Activated CD8-positive, alpha-beta T cell treated with anti-CD3 and anti-CD28 coated beads, Interleukin-2, amount 10 ng/mL, durations not matched to agents 7 days and 5 days (primary cell): Measurements from ENCODE around the gene OBP2B. TPM values are rescaled to one million over a fixed set of nuclear protein-coding genes. Genes with fewer than 3 reads are reported as not detected.
"Not testable (repeated sequence)": the region's sequence is repeated elsewhere in the genome, so short reads cannot be mapped to it uniquely, and the experiment has no call there.

Experiments
- ATAC-seq: fragments of 150-1000 bp; cut with Tn5 transposase; one replicate; pipeline ENCODE4 v1.10.0; 2021; ENCODE audit warnings: moderate library complexity
- CTCF ChIA-PET: fragments of 350-600 bp; sonication (Branson Sonifier 250); formaldehyde crosslinking; loops from one replicate; lab custom pipeline; 2021; ENCODE audit warnings: antibody characterized with exemption; lab: Charles Lee
- POLR2A ChIA-PET: fragments of 350-600 bp; sonication (Branson Sonifier 250); formaldehyde crosslinking; loops from one replicate; lab custom pipeline; 2021; ENCODE audit warnings: antibody characterized with exemption; lab: Charles Lee
- DNase-seq: peaks from one replicate; pipeline ENCODE4 v3.0.0-alpha.2; 2020
- H3K27ac Mint-ChIP-seq: one replicate; pipeline ENCODE4 v1.8.0; 2021; ENCODE audit warnings: mild to moderate bottlenecking, mixed read lengths
- H3K27me3 Mint-ChIP-seq: one replicate; pipeline ENCODE4 v1.8.0; 2021; ENCODE audit warnings: low read depth, mixed read lengths
- H3K36me3 Mint-ChIP-seq: one replicate; pipeline ENCODE4 v1.8.0; 2021; ENCODE audit warnings: low read depth, mixed read lengths
- H3K4me1 Mint-ChIP-seq: one replicate; pipeline ENCODE4 v1.8.0; 2021; ENCODE audit warnings: low read depth, mixed read lengths
- H3K4me3 Mint-ChIP-seq: one replicate; pipeline ENCODE4 v1.8.0; 2021; ENCODE audit warnings: mild to moderate bottlenecking, mixed read lengths
- H3K9me3 Mint-ChIP-seq: one replicate; pipeline ENCODE4 v1.8.0; 2022; ENCODE audit warnings: mixed read lengths; ENCODE audit not compliant: insufficient read depth
- total RNA-seq, 2 experiments: library from RNA; stranded (reverse); gene quantifications; one replicate each; pipeline ENCODE4 v1.2.3, GENCODE V29; 2021

Gene OBP2B
- total RNA-seq, 2 experiments from 2014 or later: not detected

DNA sequence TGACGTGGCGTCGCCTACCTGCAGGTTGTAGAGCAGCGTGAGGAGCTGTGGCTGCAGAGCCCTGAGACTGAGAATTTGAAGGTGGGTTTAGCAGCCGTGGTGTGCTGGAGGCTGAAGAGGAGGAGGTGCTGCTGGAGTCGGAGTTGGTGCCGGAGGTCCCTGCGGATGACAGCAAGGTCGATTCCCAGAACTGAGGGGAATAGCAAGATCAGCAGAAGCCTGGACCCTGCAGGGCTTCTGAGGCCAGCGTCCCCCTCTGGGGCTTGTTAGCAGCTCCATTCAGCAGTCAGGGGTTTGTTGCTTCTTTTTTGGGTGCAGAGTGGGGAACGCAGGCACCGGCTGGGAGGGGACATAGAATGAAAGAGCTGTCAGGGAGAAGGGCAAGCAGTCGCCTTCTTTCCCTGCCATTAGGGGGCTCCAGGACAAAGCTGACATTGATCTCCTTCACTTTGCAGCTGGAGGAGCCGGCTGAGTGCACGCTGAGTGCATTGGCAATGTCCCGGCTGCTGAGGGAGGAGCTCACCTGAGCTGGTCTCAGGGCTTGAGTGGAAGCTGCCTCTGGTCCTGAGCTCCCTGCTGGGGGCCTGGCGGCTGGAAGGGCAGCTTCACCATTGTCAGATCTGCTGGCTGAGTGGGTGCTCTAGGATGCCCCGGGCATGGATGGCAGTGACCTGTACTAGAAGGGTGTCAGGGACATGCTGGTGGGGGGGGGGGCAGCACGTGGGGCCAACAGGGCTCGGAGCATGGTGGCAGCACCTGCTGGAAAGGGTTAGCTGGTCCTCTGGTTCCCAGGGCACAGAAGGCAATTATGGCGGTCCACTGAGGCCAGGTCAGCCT is 20.8 kb downstream of the OBP2B start:
- Mint-ChIP-seq H3K4me3 (no peak overlapping the region), H3K4me1 (peaks cover 17% of the 10 kb centered on the region), H3K9me3 (no peaks in the 10 kb centered on the region), H3K36me3 (no peaks in the 10 kb centered on the region), H3K27ac (no peak overlapping the region), H3K27me3 (peaks cover 28% of the 10 kb centered on the region)
- ChIA-PET CTCF (interaction anchor here (0.7 to 5.1 kb wide), 7 partner anchors 12 to 299 kb away, joined by 3 to 54 read pairs (median 9); no protein-coding TSS in a partner anchor), POLR2A (interaction anchor here (0.6 to 1.3 kb wide), 2 partner anchors 71 to 183 kb away, joined by 3 to 4 read pairs; no protein-coding TSS in a partner anchor)
- ATAC-seq: no peak
- DNase-seq: no peak

- POLR2A ChIA-PET: interaction anchor here (1.3 kb wide), 1 partner anchor 184 kb away, joined by 3 read pairs; no protein-coding TSS in a partner anchor
- no peak overlapping the region for H3K27ac Mint-ChIP-seq
- peaks cover 17% of the 10 kb centered on the region for H3K4me1 Mint-ChIP-seq
Observed at GRCh38 chr9:133187561-133188005, 21.5 kb downstream of the OBP2B start.

DNA sequence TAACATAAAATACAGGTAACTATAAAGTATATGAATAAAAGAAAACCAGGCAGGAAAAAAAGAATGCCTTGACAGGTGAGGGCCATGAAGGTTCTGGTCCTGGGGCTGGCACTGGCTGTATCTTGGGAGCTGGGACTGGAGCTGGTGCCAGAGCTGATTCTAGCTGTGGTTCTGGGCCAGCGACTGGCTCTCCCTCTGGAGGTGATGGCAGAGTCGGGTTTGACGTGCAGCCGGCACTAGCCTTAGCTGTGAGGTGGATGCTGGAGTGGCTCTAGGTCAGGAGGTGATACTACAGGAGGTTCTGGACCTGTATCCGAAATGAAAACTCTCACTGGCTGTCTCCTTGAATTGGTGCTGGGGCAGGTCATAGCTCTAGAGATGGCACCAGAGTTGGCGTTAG is 22.3 kb downstream of the OBP2B start:
- no peak for DNase-seq
- no peak overlapping the region for H3K4me3 Mint-ChIP-seq
- no peak overlapping the region for H3K27ac Mint-ChIP-seq
- CTCF ChIA-PET: interaction anchor here (0.6 to 5.1 kb wide), 24 partner anchors 10 to 301 kb away, joined by 3 to 54 read pairs (median 8); partner anchors contain the start of genes MED22, REXO4, RPL7A and SURF1
- H3K4me1 Mint-ChIP-seq: peaks cover 17% of the 10 kb centered on the region
- no peaks in the 10 kb centered on the region for H3K36me3 Mint-ChIP-seq
- H3K27me3 Mint-ChIP-seq: peaks cover 37% of the 10 kb centered on the region
- no peaks in the 10 kb centered on the region for H3K9me3 Mint-ChIP-seq
- POLR2A ChIA-PET: interaction anchor here (0.6 to 0.8 kb wide), 3 partner anchors 37 to 1365 kb away, joined by 3 read pairs; partner anchors contain the start of genes MED22 and RPL7A
- ATAC-seq: no peak

More at GRCh38 chr9:133187561-133188005, 21.5 kb downstream of the OBP2B start:
- peaks cover 33% of the 10 kb centered on the region for H3K27me3 Mint-ChIP-seq
- no peak overlapping the region for H3K4me3 Mint-ChIP-seq
- H3K9me3 Mint-ChIP-seq: no peaks in the 10 kb centered on the region
- ATAC-seq (no peak), DNase-seq (no peak)
- CTCF ChIA-PET: interaction anchor here (1.0 to 5.1 kb wide), 10 partner anchors 11 to 299 kb away, joined by 3 to 54 read pairs (median 11); partner anchors contain the start of genes MED22 and RPL7A
- H3K36me3 Mint-ChIP-seq: no peaks in the 10 kb centered on the region

GRCh38 chr9:133184971-133185370 is 24.1 kb downstream of the OBP2B start:
- no peaks in the 10 kb centered on the region for H3K36me3 Mint-ChIP-seq
- peak; percentile 69 for DNase-seq
- peaks cover 41% of the 10 kb centered on the region for H3K27me3 Mint-ChIP-seq
- POLR2A ChIA-PET: no interaction called here
- H3K27ac Mint-ChIP-seq: no peak overlapping the region
- CTCF ChIA-PET: interaction anchor here (1.4 to 5.1 kb wide), 12 partner anchors 8 to 302 kb away, joined by 3 to 54 read pairs (median 11); partner anchors contain the start of genes GTF3C5, REXO4, SURF1 and SURF2
- no peaks in the 10 kb centered on the region for H3K9me3 Mint-ChIP-seq
- peaks cover 17% of the 10 kb centered on the region for H3K4me1 Mint-ChIP-seq
- peak overlapping the region; percentile 38 for H3K4me3 Mint-ChIP-seq
- ATAC-seq: peak; percentile 56

DNA sequence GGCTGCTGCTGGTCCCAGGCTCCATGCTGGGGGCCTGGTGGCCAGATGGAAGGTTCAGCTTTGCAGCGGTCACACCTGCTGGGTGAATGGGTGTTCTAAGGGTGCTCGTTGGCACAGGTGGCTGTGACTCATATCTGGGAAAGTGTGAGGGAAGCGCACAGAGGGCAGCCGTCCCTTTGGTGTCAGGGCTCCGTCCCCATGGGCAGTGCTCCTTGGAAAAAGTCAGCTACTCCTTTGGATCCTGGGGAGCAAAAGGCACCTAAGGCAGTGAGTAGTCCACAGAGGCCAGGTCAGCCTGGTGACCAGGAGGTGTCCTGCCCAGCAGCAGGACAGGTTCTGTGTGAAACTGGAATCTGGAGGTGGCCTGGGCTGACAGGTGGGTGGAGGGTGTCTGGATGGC is 26.9 kb downstream of the OBP2B start:
- no peak overlapping the region for H3K27ac Mint-ChIP-seq
- POLR2A ChIA-PET: no interaction called here
- peaks cover 17% of the 10 kb centered on the region for H3K4me1 Mint-ChIP-seq
- DNase-seq (no peak), ATAC-seq (no peak)
- no peak overlapping the region for H3K4me3 Mint-ChIP-seq
- CTCF ChIA-PET: interaction anchor here (1.1 to 1.8 kb wide), 5 partner anchors 17 to 160 kb away, joined by 3 to 8 read pairs (median 3); no protein-coding TSS in a partner anchor
- H3K36me3 Mint-ChIP-seq: no peaks in the 10 kb centered on the region
- H3K27me3 Mint-ChIP-seq: peaks cover 39% of the 10 kb centered on the region
- H3K9me3 Mint-ChIP-seq: no peaks in the 10 kb centered on the region

DNA sequence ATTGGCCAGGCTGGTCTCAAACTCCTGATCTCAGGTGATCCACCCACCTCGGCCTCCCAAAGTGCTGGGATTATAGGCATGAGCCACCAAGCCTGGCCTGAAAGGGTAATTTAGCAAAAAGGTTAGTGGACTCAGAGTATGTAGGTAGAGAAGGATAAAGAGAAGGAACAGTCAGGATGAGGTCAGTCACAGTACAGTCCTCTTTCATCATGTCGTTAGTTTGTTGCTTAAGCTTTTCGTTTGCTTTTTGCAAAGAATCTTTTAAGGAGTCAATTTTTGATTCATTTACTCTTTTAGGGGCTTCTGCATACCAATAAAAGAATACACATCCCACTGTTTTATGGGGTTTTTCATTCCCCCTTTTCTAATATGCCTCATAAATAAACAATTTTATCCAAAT is 27.5 kb downstream of the OBP2B start:
- Mint-ChIP-seq H3K27ac (no peak overlapping the region), H3K4me3 (no peak overlapping the region), H3K36me3 (no peaks in the 10 kb centered on the region), H3K9me3 (no peaks in the 10 kb centered on the region), H3K4me1 (peaks cover 17% of the 10 kb centered on the region), H3K27me3 (peaks cover 37% of the 10 kb centered on the region)
- ATAC-seq (no peak), DNase-seq (no peak)
- ChIA-PET CTCF (interaction anchor here (1.0 to 1.8 kb wide), 9 partner anchors 8 to 189 kb away, joined by 3 to 8 read pairs (median 3); no protein-coding TSS in a partner anchor), POLR2A (interaction anchor here (0.7 kb wide), 1 partner anchor 188 kb away, joined by 3 read pairs; no protein-coding TSS in a partner anchor)

DNA sequence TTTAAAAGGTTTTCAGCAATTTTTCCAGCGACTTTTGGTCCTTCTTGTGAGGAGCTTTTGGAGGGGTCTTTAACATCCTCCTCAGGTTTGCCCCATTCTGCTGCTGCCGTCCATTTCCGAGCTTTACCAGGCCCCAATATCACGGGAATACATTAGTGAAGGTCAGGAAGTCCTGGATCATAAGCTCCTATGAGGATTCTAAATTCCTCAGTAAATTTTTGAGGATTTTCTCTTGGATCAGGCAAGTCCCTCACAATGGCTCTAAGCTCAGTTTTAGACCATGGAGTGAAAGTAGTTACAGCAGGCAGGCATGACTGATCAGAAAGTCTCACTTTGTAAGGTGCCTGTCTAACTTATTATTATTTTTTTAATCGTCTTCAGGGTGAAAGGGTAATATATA is 28.1 kb downstream of the OBP2B start:
- POLR2A ChIA-PET: interaction anchor here (0.7 kb wide), 1 partner anchor 189 kb away, joined by 3 read pairs; no protein-coding TSS in a partner anchor

DNA sequence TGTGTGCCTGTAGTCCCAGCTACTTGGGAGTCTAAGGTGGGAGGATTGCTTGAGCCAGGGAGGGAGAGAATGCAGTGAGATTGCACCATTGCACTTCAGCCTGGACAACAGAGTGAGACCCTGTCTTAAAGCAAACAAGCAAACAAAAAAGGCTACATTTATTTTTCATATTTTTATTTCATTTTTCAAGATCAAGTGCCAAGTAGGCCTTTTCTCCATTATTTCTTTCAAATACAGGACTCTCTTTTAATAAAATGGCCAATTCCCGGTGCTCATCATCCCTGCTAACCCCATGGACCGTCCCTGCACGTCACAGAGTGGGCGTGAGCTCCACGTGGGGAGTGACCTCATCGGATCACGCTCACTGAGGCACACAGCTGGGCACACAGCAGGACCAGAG is 36.0 kb downstream of the OBP2B start:
- H3K9me3 Mint-ChIP-seq: no peaks in the 10 kb centered on the region
- H3K4me3 Mint-ChIP-seq: no peak overlapping the region
- ChIA-PET CTCF (interaction anchor here (1.7 to 6.7 kb wide), 2 partner anchors 14 to 66 kb away, joined by 6 to 54 read pairs; no protein-coding TSS in a partner anchor), POLR2A (no interaction called here)
- DNase-seq (no peak), ATAC-seq (no peak)
- no peaks in the 10 kb centered on the region for H3K36me3 Mint-ChIP-seq
- H3K4me1 Mint-ChIP-seq: no peaks in the 10 kb centered on the region
- H3K27ac Mint-ChIP-seq: no peak overlapping the region
- peaks cover 21% of the 10 kb centered on the region for H3K27me3 Mint-ChIP-seq

More for the DNA sequence above, 28.1 kb downstream of the OBP2B start:
- H3K4me1 Mint-ChIP-seq: peaks cover 14% of the 10 kb centered on the region
- no peak overlapping the region for H3K4me3 Mint-ChIP-seq
- CTCF ChIA-PET: interaction anchor here (0.8 to 1.8 kb wide), 14 partner anchors 9 to 190 kb away, joined by 3 to 8 read pairs (median 3); no protein-coding TSS in a partner anchor
- H3K27me3 Mint-ChIP-seq: peaks cover 35% of the 10 kb centered on the region
- no peaks in the 10 kb centered on the region for H3K9me3 Mint-ChIP-seq
- DNase-seq (no peak), ATAC-seq (no peak)
- no peak overlapping the region for H3K27ac Mint-ChIP-seq
- H3K36me3 Mint-ChIP-seq: no peaks in the 10 kb centered on the region

DNA sequence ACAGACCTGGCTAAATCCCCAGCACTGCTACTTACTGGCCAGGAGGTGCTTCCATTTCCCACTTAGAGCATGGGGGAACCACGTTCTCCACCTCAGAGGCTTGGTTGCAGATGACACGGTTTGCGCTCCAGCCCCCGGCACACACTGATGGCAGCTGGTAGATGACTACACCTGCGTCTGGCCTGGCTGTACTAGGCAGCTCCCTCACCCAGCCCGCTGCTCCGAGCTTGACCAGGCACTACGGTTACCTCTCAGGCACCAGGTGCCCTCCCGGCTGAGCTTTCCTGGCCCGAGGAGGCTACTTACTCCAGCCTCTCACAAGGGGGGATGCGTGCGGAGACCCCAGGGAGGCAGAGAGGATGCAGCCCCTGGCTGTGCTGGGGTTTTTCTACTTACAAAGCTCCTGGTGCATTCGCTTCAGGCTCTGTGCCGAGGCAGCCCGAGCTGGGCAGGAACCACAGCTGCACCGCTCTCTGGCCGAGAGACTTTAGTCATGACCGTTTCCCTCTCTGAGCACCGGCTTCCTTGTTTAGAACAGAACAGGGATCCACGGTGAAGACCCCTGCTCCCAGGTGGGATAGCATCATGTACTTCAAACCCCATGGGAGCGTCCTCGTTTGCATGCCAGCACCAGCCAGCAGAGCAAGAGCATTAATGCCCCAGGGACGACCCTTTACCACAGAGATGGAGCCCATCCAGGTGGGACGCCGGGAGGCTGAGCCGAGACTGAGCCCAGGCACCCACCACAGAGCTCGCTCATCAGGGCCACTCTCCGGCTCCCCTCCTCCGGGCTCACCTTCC is 37.7 kb downstream of the OBP2B start:
- Mint-ChIP-seq H3K4me3 (no peak overlapping the region), H3K27me3 (peaks cover 11% of the 10 kb centered on the region), H3K4me1 (no peaks in the 10 kb centered on the region), H3K9me3 (no peaks in the 10 kb centered on the region), H3K36me3 (no peaks in the 10 kb centered on the region), H3K27ac (no peak overlapping the region)
- DNase-seq (no peak), ATAC-seq (no peak)
- POLR2A ChIA-PET: no interaction called here
- CTCF ChIA-PET: interaction anchor here (0.6 to 1.7 kb wide), 2 partner anchors 13 to 68 kb away, joined by 3 to 6 read pairs; no protein-coding TSS in a partner anchor

DNA sequence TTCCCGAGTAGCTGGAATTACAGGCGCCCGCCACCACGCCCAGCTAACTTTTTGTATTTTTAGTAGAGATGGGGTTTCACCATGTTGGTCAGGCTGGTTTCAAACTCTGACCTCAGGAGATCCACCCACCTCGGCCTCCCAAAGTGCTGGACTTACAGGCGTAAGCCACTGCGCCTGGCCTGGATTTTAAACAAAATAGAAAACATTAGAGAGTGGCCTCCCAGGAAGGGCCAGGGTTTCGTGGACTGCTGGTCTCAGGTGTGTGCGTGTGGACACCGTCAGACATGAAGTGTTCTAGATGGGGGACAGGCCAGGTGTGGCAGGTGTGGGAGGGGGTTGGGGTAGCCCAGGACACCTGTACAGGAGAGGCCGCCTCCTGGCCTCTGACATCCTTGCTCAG is 38.3 kb downstream of the OBP2B start:
- H3K4me3 Mint-ChIP-seq: no peak overlapping the region
- no peaks in the 10 kb centered on the region for H3K36me3 Mint-ChIP-seq
- POLR2A ChIA-PET: no interaction called here
- no peaks in the 10 kb centered on the region for H3K9me3 Mint-ChIP-seq
- H3K4me1 Mint-ChIP-seq: no peaks in the 10 kb centered on the region
- H3K27me3 Mint-ChIP-seq: peaks cover 13% of the 10 kb centered on the region
- DNase-seq (no peak), ATAC-seq (no peak)
- CTCF ChIA-PET: no interaction called here
- H3K27ac Mint-ChIP-seq: no peak overlapping the region

- not testable (repeated sequence) for ATAC-seq, H3K9me3 Mint-ChIP-seq
Observed at GRCh38 chr9:133169687-133170086, 39.4 kb downstream of the OBP2B start.

More at GRCh38 chr9:133169687-133170086, 39.4 kb downstream of the OBP2B start:
- H3K4me3 Mint-ChIP-seq, H3K36me3 Mint-ChIP-seq, H3K4me1 Mint-ChIP-seq, H3K27me3 Mint-ChIP-seq, POLR2A ChIA-PET, H3K27ac Mint-ChIP-seq, CTCF ChIA-PET, DNase-seq: not testable (repeated sequence)
